Gastroesophageal sphincter (tissue), 4 donors: ENCODE measurements around the gene POMC. TPM values are rescaled to one million over a fixed set of nuclear protein-coding genes. Genes with fewer than 3 reads are reported as not detected.

ENCODE experiments used
- ATAC-seq: fragments of 150-250 bp; one replicate; pipeline ENCODE4 v1.9.1; 2016; ENCODE audit warnings: mild to moderate bottlenecking, moderate library complexity
- H3K27ac ChIP-seq, 4 donors: fragments of 200-600 bp; sonication (generic) in 3 of 4; 1 replicate in 3 of 4; 2 replicates in 1 of 4; pipeline ENCODE4 v1.5.1; 2016 to 2019
- H3K27me3 ChIP-seq: fragments of 200-600 bp; sonication (generic); one replicate; pipeline ENCODE4 v1.5.1; 2019
- H3K36me3 ChIP-seq, 2 donors: fragments of 200-600 bp; sonication (generic); one replicate each; pipeline ENCODE4 v1.5.1; 2019; ENCODE audit warnings: control low read depth in 1 of 2
- H3K4me1 ChIP-seq, 3 donors: fragments of 200-600 bp; sonication (generic); 1 replicate in 2 of 3; 2 replicates in 1 of 3; pipeline ENCODE4 v1.5.1; 2016 to 2019; ENCODE audit warnings: control low read depth in 2 of 3
- H3K4me3 ChIP-seq, 2 donors: fragments of 200-600 bp; sonication (generic); one replicate each; pipeline ENCODE4 v1.5.1; 2019; ENCODE audit warnings: mild to moderate bottlenecking in 1 of 2, moderate library complexity in 1 of 2
- H3K9me3 ChIP-seq, 3 donors: fragments of 200-600 bp; sonication (generic); one replicate each; pipeline ENCODE4 v1.5.1; 2017 to 2019; ENCODE audit warnings: control low read depth in 2 of 3
- CTCF ChIP-seq, 4 experiments: fragments of 200-600 bp in 2 of 4; fragments of 450-650 bp in 2 of 4; sonication (generic) in 1 of 4; IDR thresholded peaks; one replicate each; pipeline ENCODE4 v1.5.1; 2017 to 2019; ENCODE audit warnings: antibody characterized with exemption in 4 of 4, mild to moderate bottlenecking in 2 of 4, moderate library complexity in 2 of 4
- EP300 ChIP-seq: sonication (generic); formaldehyde crosslinking; IDR thresholded peaks from one replicate; pipeline ENCODE4 v1.6.1; 2017; ENCODE audit warnings: antibody characterized with exemption, mild to moderate bottlenecking
- POLR2A ChIP-seq, 2 donors: fragments of 450-650 bp; IDR thresholded peaks; one replicate each; pipeline ENCODE4 v1.6.1; 2017; ENCODE audit warnings: antibody characterized with exemption in 2 of 2, mild to moderate bottlenecking in 2 of 2, moderate library complexity in 1 of 2
- POLR2AphosphoS5 ChIP-seq: sonication (generic); formaldehyde crosslinking; IDR thresholded peaks from one replicate; pipeline ENCODE4 v1.6.1; 2017; ENCODE audit warnings: antibody characterized with exemption
- WGBS, 2 donors: methylation state at CpG; one replicate each; pipeline ENCODE4 v1.1.5; 2018; ENCODE audit warnings: low coverage in 1 of 2; 5-methylcytosine and 5-hydroxymethylcytosine counted together
- total RNA-seq, 4 donors: library from RNA; depleted of rRNA; stranded (reverse); fragments of >200 nt; gene quantifications; one replicate each; pipeline ENCODE4 v1.1.0, GENCODE V29; 2016

Gene POMC
- total RNA-seq, 4 donors from 2014 or later, result 2.5 to 24.4 (median 5.4) TPM

- Histone ChIP-seq H3K4me1 (no peaks in the 10 kb centered on the region), H3K27me3 (no peaks in the 10 kb centered on the region), H3K27ac (no peak overlapping the region), H3K4me3 (no peak overlapping the region), H3K36me3 (no peaks in the 10 kb centered on the region), H3K9me3 (no peaks in the 10 kb centered on the region)
- peak; percentile 36 for ATAC-seq
- no peak for TF ChIP-seq POLR2A (IDR thresholded peaks at IDR 0.05)
- no peak for TF ChIP-seq CTCF (IDR thresholded peaks at IDR 0.05)
- no peak for TF ChIP-seq POLR2AphosphoS5
- no peak for TF ChIP-seq EP300
- WGBS, 2 donors, result 67 to 92% methylated on average over 1 to 2 of the region's 5 CpGs
Observed at GRCh38 chr2:25123682-25124081, 44.7 kb downstream of the POMC start.

GRCh38 chr2:25122367-25122766 lies 46.0 kb downstream of the POMC start:
- no peaks in the 10 kb centered on the region for H3K36me3 ChIP-seq
- no peak for TF ChIP-seq CTCF (IDR thresholded peaks at IDR 0.05)
- no peak for TF ChIP-seq POLR2A (IDR thresholded peaks at IDR 0.05)
- TF ChIP-seq POLR2AphosphoS5, result no peak
- TF ChIP-seq EP300, result no peak
- no peaks in the 10 kb centered on the region for H3K4me1 ChIP-seq
- WGBS, 2 donors, result 86 to 93% methylated on average over 2 to 3 of the region's 3 CpGs
- ATAC-seq, result no peak
- no peak overlapping the region for H3K27ac ChIP-seq
- no peaks in the 10 kb centered on the region for H3K27me3 ChIP-seq
- no peak overlapping the region for H3K4me3 ChIP-seq
- no peaks in the 10 kb centered on the region for H3K9me3 ChIP-seq

- 79 to 89% methylated on average over 5 to 8 of the region's 11 CpGs for WGBS, 2 donors
- H3K27me3 ChIP-seq, result no peaks in the 10 kb centered on the region
- no peaks in the 10 kb centered on the region for H3K36me3 ChIP-seq
- ATAC-seq, result no peak
- H3K4me1 ChIP-seq, result no peaks in the 10 kb centered on the region
- TF ChIP-seq POLR2AphosphoS5 (no peak), EP300 (no peak), CTCF (IDR thresholded peaks at IDR 0.05) (no peak), POLR2A (IDR thresholded peaks at IDR 0.05) (no peak)
- no peak overlapping the region for H3K27ac ChIP-seq
- no peaks in the 10 kb centered on the region for H3K9me3 ChIP-seq
- H3K4me3 ChIP-seq, result no peak overlapping the region
Observed at GRCh38 chr2:25119263-25119662, 49.1 kb downstream of the POMC start.

GRCh38 chr2:25116956-25117355 lies 51.4 kb downstream of the POMC start:
- Histone ChIP-seq H3K36me3 (no peaks in the 10 kb centered on the region), H3K27me3 (no peaks in the 10 kb centered on the region), H3K9me3 (no peaks in the 10 kb centered on the region), H3K27ac (no peak overlapping the region), H3K4me3 (no peak overlapping the region), H3K4me1 (no peaks in the 10 kb centered on the region)
- no peak for ATAC-seq
- 84% methylated on average over 8 of the region's 13 CpGs; no CpG with 5 or more reads in 1 of the 2 donors for WGBS, 2 donors
- TF ChIP-seq EP300, result no peak
- no peak for TF ChIP-seq CTCF (IDR thresholded peaks at IDR 0.05)
- TF ChIP-seq POLR2A (IDR thresholded peaks at IDR 0.05), result no peak
- TF ChIP-seq POLR2AphosphoS5, result no peak

GRCh38 chr2:25115902-25116301 lies 52.5 kb downstream of the POMC start:
- WGBS, 2 donors, result 91 to 92% methylated on average over 3 to 4 of the region's 4 CpGs
- no peaks in the 10 kb centered on the region for H3K27me3 ChIP-seq
- no peaks in the 10 kb centered on the region for H3K36me3 ChIP-seq
- TF ChIP-seq POLR2A (IDR thresholded peaks at IDR 0.05) (no peak), EP300 (no peak), POLR2AphosphoS5 (no peak), CTCF (IDR thresholded peaks at IDR 0.05) (no peak)
- no peaks in the 10 kb centered on the region for H3K9me3 ChIP-seq
- ATAC-seq, result no peak
- H3K4me3 ChIP-seq, result no peak overlapping the region
- H3K27ac ChIP-seq, result no peak overlapping the region
- no peaks in the 10 kb centered on the region for H3K4me1 ChIP-seq
